SK-MEL-5 (cell line): ENCODE results near the gene VPS52. TPM values are rescaled to one million over a fixed set of nuclear protein-coding genes. Genes with fewer than 3 reads are reported as not detected.
"Not testable (repeated sequence)": the region's sequence is repeated elsewhere in the genome, so short reads cannot be mapped to it uniquely, and the experiment has no call there.

Source experiments
- DNase-seq: peaks from one replicate; pipeline ENCODE4 v3.0.0-alpha.2; 2016; ENCODE audit warnings: low read depth, low spot score
- in situ Hi-C: cut with HindIII; loops from 2 replicates; pipeline ENCODE4 v1.10.0; 2016; ENCODE audit warnings: low sequenced_read_pairs, high pct_unique_total_duplicates, low pct_unique_long_range_greater_than_20kb
- total RNA-seq: library from RNA; depleted of rRNA; stranded (reverse); fragments of >200 nt; shearing (Covaris generic); gene quantifications from 2 replicates; pipeline ENCODE4 v1.2.3, GENCODE V29; 2014

Gene VPS52
- total RNA-seq, 1 experiment from 2014 or later, result 27.1 TPM

DNA sequence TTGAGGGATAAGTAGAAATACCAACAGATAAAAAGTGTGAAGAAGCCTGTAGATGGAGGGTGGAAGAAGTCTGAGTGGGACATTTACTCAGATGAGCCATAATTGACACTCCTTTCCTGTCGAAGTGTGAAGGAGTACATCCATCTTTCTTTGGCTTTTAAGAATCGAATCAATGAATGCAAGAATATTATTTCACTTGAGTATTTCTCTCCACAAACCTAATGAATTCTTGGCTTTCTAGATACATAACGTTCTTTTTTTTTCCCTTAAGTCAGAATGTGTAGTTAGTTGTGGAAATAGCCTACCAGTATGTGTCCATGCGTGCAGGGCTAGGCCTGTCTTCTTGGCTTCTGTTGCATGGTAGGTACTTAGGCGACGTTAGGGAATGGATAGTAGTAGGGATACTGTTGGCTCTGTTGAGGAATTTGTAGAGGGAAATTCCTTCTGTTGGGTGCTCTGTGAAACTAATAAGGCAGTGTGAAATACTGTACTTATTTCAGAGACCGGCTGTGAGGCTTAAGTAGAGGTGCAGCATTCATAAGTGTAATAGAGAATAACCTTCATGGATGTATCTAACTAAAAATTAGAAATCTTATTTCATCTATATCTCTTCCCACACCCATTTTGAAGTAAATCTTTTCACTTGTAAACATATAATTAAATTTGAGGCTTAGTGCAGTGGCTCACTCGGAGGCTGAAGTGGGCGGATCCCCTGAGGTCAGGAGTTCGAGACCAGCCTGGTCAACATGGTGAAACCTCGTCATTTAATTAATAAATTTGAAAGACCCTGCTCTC, 1.6 kb upstream of the VPS52 start:
- DNase-seq, result no peak
- in situ Hi-C loops, result no loop called here

DNA sequence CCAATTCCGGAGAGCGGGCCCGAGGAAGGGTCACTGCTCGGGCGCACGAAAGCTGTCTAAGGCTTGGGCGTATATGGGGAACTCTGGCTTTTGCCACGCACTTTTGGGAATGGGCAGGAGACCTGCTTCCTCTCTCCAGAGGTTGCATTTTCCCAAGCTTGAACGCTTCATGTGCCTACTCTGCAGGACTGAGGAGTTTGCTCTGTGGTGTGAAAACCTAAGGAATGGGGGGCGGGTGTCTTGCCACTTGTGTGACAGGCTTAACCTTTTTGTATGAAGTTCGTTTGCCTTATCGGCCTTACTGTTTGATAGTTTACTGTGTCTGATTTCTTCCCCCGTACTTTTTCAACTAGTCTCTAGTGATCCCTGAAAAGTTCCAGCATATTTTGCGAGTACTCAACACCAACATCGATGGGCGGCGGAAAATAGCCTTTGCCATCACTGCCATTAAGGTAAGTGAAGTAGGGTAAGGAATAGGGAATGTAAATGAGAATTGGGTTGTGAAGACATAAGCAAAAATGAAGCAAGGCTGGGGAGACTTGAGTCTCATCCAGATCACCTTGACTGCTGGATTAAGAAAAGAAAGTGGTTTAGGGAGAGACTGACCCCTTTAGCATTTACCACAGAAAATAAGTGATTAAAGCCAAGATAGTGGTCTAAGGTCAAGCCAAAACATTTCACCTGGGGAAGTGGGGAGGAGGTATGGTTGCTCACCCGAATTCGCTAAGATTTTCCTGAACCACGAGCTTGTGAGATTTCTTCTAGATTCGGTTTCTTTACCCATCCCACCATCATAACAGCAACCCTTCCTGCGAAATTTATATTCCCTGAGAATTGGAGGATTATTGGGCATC, 826 bp upstream of the VPS52 start:
- DNase-seq, result no peak
- in situ Hi-C loops, result no loop called here

DNA sequence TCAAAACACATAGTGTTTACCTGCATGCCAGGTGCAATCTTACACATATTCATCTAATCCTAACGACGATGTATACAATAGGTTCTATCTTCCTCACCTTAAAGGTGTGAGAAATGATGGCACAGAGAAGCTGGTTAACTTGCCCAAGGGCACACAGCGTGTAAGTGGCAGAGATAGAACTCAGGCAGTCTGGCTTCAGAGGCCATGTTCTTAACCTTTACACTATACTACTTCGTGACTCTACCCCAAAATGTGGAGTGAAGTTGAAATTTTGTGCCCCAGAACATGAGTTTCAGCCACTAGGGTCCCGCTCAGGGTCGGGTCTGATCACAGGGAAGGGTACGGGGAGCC, 584 bp downstream of the VPS52 start:
- in situ Hi-C loops, result no loop called here
- peak; percentile 27 for DNase-seq

DNA sequence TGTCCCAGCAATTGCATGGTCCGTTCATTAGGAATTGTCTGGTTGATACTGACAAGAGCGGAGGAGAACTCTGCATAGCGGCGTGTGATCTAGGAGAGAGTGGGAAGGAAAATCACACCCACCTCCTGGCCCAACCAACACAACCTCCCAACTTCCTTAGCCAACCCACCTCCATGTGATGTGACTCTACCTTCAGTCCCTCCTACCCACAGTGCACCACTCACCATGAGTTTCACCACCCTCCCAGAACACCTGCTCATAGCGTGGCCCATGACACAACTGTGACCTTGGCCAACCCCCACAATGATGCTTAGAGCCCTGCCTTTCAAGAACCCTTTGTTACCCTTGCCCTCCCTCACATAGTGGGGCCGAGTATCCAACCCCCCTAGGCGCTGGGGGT, 7.7 kb downstream of the VPS52 start:
- in situ Hi-C loops, result no loop called here
- DNase-seq, result no peak

DNA sequence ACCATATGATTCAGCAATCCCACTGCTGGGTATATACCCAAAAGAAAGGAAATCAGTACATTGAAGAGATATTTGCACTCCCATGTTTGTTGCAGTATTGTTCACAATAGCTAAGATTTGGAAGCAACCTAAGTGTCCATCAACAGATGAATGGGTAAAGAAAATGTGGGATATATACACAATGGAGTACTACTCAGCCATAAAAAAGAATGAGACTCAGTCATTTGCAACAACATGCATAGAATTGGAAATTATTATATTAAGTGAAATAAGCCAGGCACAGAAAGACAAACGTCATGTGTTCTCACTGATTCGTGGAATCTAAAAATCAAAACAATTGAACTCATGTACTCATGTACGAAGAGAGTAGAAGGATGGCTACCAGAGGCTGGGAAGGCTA, 9.2 kb downstream of the VPS52 start:
- DNase-seq, in situ Hi-C loops: not testable (repeated sequence)

DNA sequence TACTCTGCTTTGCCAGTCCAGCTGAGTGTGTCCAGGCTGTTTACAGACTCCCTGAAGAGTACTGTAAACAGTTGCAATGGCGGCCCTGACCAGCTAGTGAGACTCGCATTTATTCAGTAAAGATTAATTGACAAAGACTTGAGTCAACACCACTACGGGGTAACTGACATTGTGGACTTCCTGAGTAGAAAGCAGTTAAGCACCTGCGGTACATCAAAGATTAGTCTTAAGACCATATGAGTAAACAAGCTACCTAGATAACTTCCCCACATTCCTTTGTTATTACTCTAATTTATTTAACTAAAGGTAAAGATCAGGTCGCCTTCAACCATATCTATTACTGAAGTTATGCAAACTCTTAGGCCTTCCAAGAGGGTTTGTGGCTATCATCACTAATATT, 12.6 kb downstream of the VPS52 start:
- no peak for DNase-seq
- in situ Hi-C loops, result no loop called here

DNA sequence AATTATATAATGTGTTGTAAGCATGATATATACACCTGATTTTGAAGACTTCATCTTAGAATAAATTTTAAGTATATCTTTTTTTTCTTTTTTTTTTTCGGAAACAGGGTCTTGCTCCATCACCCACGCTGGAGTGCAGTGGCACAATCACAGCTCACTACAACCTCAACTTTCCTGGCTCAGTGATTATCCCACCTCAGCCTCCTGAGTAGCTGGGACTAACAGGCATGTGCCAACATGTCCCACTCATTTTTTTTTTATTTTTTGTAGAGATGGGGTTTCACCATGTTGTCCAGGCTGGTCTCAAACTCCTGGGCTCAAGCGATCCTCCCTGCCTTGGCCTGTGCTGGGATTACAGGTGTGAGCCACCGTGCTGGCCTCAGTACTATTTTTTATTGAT, 17.1 kb downstream of the VPS52 start:
- in situ Hi-C loops, result no loop called here
- DNase-seq, result no peak

DNA sequence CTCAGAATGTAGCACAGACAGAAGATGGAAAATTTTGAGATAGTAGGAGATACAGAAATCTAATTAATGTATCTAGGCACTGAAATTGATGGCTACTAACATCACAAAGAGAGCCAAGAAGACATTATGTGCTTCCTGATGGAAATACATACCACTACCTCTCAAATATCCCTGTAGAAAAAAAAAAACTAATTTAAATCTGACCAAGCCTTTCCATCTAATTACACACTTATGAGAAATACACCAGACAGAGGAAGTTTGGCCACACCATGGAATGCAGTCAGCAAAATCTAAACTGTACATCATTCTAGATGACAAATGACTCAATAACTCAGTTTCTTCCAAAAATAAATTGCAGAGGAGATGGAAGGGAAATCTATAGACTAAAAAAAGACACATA, 18.9 kb downstream of the VPS52 start:
- in situ Hi-C loops, result no loop called here
- DNase-seq, result no peak

DNA sequence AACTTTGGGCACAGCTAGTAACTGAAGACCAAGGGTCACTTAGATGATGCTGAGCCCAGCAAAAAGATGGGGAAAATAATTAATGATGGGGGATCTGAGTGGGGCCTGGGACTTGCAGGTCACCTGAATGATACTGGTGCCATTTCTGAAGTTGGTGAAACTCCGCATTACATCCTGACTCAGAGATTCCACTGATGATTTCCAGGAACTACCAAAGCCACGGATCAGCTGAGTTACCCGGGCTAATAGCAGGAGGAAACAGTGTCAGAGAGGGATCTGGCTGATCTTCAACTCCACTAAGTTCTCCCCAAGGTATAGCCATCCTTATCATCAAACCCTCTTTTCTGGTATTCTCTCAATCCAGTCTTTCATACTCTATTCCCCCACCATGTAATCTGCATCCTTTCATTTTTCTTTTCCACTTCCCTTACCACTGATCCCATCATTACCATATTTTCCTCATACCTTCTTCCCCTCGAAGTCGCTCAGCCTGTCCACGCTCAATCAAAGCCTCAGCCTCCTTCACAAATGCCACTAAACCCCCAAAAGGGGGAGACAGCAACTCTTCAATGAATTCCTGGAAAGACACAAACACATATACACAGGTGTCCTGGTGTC, 20.2 kb downstream of the VPS52 start:
- in situ Hi-C loops, result no loop called here
- DNase-seq, result no peak

DNA sequence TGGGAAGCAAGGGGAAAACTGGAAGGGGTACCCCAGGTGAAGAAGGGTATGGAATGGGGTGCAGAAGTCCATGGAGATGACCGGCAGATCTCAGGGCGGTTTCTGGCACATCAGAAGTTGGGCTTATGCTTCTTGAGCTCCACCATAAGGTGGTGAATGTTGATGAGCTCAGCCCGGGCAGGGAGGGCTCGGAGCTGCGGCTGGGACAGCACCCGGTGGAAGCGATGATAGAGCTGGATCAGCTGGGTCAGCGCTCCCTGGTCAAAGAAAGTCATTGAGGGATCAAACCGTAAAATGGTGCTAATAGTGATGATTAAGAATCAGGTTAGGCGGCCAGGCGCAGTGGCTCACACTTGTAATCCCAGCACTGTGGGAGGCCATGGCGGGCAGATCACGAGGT, 20.9 kb downstream of the VPS52 start:
- in situ Hi-C loops, result no loop called here
- no peak for DNase-seq

DNA sequence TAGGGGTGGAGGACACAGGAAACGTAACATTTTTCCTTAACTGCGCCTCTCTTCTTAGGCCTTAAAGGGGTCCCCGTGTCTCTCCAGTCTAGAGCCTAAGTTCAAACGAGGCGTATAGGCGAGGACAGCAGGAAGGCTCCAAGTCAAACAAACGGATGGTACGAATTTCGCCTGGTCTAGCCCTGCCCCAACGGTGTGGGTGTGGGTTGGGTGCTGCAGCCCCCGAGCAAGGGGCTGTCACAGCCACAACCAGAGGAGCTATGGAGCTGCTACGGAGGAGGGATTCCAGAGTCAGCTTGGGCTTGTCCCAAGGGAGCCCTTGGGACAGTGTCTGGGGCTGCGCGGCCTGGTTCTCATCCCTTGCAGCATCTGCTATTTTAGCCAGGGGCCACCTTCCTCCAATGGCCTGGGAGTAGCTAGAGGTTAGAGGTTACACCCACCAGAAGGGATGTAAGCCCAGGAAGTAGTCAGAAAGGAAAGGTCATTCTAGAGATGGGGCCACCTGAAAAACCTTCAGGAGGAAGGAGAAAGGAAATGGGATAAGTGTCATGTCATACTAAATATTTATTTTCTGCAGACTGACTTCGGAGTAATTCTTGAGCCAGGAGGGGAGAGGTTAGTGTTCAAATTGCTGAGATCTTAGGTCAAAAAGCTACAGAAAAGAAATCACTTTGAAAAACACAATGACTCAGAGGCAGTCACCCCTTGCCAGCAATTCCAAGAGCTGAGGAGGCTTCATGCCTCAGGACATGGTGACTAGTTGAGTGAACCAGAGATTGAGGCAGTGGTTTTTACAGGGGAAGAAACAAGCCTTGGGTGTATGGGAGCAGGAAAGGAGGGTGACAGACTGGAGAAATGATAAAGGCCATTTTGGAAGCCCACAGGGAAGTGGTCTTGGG, 21.7 kb downstream of the VPS52 start:
- DNase-seq, result no peak
- in situ Hi-C loops, result no loop called here

DNA sequence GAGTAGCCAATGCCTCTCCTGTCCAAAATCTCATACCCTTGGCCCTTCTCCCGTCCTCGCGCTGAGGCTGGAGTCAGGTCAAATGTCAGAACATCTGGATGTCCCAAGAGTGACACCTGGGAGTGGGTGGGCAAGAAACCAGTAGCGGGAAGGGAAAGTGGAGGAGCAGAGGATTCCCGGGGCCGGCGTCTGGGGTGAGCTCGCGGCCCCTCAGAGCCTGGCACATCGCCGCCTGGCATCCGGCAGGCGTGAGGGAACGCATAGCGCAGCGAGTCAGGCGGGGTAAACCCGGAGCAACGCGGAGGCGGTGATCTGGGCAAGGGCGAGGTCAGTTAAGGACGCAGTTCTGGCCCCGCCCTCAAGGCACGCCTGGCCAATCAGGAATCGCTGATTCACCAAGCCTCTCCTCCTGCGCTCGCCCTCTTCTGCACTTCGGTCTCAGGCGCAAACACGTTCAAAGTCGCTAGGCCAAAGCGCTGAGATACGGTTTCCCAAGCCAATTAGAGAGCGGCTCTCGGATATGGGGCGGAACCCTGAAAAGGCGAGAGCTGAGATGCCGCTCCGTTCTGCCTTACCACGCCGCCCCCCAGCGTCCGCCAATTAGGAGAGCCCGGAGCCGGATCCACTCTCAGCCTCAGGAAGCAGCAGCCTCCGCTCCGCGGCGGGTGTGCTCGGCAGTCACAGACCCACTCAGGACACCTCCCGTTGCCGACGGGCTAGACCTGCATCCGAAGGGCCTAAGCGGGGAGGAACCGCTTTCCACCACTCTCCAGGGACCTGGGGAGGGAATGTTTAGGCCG, 22.5 kb downstream of the VPS52 start:
- DNase-seq, result peak; percentile 99
- in situ Hi-C loops, result no loop called here

DNA sequence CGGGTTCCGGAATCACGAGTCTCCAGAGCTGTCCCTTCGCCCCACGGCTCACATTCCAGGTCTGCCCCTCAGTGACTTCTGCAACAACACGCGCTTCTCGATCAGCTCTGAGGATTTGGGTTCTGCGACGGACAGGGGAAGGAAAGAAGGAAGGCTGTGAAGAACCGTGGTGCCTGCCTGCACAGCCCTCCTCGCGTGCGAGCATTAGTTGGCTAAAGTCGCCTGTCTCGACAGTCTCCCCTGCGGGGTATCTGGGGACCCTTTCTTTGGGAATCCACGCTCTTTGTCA, 23.1 kb downstream of the VPS52 start:
- DNase-seq, result no peak
- in situ Hi-C loops, result no loop called here

DNA sequence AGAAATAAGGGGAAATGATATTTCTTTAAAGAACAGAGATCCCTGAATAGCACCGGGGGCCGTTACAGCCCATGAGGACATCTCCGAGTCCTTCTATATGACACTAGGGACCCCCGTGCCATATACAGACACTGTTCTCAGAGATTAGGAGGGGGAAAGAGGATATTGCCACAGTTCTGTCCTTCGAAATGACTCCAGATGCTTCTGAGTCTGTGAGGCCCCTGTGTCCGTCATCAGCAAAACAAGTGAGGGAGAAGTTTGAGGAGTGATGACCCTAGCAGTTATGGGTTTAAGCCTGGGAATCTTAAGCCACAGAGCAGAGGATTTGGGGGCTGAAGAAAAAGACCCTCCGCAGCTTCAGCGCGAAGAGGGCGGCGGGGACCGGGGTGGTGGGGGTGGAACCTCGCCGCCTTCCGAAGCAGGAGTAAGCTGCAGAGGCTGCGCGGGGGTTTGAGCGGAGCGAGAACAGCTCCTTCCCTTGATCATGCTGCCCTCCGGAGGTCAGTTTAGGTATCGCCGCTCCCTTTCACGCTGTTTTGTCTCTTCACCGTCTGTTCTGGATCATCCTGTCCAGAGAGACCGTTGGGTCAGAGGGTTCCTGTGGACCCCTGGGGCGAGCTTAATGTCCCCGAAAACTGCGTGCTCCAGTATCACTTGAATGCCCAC, 23.6 kb downstream of the VPS52 start:
- DNase-seq, result peak; percentile 88
- in situ Hi-C loops, result no loop called here

DNA sequence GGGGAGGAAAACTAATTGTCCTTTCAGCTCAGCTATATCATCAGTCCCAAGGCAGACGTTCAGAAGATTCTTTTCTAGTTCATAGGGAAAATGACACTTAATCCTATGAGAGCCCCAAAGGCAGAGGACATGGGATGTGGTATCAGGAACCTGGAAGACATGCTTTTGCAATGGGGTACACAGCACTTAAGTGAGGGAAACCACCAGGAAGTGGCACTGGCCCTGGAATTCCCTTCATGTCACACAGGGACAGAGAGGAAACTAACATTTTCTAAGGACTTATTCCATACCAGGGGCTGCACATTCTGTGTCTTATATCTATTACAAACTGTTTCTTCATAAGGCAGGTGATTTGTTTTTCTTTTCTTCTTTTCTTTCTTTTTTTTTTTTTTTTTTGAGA, 28.2 kb downstream of the VPS52 start:
- in situ Hi-C loops, result no loop called here
- DNase-seq, result no peak

DNA sequence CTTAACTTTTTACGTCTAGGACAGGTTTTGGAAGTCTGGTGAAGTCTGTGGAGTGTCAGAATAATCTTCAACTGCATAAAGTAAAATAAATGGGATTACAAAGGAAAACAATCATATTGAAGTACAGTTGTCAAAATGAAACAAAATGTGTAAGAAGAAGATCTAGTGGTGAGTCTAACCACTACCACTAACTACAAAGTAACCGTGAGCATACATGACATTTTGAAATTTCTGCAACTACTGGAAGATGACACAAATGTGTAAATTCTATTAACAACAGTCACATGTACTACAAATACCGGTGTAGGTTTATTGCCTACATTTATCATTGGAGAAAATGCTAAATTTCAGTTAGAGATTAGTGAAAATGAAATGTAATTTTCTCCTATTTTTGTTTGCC, 29.7 kb downstream of the VPS52 start:
- DNase-seq, result no peak
- in situ Hi-C loops, result no loop called here

DNA sequence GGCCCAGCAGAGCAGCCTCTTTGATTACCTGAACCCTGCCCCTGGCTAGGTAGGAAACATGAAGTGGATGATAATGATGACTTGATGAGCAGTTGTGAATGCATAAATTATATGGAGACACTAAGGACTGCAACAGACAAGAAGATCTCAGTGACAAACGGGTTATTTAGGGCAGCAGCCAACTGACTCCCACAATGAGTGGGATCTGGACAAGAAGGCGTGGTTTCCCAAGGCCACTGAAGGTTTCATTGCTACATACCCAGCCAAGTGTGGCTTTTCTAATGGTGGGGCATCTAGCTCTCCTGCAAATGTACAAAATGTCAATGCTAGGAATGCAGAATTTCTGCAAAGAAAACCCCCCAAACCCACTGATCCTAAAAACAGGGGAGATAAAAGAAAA, 33.9 kb downstream of the VPS52 start:
- in situ Hi-C loops, result no loop called here
- no peak for DNase-seq
